ENCODE results near the gene PTGR2.
"Not testable (repeated sequence)": the region's sequence is repeated elsewhere in the genome, so short reads cannot be mapped to it uniquely, and the experiment has no call there.

The PTGR2 gene

DNA sequence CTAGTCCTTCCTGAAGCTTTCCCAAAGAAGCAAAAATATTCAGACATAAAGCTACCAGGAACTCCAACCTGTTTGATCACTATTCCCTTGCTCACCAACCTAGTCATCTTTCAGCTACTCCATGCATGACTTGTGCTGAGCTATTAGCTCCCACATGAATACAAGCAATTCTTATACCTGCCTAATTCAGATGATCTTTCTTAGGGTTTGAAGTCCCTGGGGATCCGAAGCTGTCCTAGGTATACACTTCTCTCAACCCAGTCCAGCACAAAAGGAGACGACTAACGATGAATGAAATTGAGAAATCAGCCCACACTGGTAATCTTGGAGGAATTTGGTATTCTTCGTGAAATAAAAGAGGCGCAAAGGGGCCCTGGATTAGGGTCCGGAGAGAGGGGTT lies 631 bp upstream of the PTGR2 start:
- TF ChIP-seq, protein P1, sequence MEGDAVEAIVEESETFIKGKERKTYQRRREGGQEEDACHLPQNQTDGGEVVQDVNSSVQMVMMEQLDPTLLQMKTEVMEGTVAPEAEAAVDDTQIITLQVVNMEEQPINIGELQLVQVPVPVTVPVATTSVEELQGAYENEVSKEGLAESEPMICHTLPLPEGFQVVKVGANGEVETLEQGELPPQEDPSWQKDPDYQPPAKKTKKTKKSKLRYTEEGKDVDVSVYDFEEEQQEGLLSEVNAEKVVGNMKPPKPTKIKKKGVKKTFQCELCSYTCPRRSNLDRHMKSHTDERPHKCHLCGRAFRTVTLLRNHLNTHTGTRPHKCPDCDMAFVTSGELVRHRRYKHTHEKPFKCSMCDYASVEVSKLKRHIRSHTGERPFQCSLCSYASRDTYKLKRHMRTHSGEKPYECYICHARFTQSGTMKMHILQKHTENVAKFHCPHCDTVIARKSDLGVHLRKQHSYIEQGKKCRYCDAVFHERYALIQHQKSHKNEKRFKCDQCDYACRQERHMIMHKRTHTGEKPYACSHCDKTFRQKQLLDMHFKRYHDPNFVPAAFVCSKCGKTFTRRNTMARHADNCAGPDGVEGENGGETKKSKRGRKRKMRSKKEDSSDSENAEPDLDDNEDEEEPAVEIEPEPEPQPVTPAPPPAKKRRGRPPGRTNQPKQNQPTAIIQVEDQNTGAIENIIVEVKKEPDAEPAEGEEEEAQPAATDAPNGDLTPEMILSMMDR (IDR thresholded peaks at IDR 0.05; ENCODE audit: extremely low read depth, missing control alignments) = no peak
- no peak for DNase-seq (ENCODE audit: low spot score)

DNA sequence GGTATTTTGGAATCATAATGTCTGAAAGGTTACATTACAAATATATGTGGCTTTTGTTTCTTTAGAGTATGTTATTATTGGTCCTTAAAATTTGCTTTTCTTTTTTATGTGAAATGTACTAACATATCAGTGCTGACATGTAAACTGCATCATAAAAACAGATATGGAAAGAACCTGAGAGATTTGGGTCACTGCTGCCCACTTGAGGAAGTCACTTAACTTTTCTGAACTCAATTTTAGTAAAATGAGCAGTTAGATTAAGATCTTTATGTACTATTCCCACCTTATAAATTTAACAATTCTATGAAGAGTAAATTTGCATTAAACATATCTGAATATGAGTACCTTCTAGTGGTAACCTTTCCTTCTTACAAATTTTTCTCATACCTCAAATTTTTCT lies 7.5 kb downstream of the PTGR2 start:
- DNase-seq (ENCODE audit: low spot score) = no peak
- TF ChIP-seq, protein P1 (IDR thresholded peaks at IDR 0.05; ENCODE audit: extremely low read depth, missing control alignments) = no peak

DNA sequence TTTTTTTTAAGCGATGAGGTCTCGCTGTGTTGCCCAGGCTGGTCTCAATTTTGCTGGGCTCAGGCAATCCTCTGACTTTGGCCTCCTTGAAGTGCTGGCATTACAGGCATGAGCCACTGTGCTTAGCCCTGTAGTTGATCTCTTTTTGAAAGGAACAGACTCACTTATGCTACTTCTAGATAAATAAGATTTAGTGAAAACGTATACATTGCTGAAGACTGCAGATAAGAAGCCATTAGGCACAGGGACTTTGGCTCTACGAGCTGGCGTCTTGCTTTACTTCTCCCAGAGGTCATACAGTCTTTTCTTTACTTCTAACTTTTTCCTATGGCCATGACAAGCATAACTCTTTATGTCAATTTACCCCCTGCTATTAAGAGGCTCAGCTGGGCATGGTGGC lies 9.4 kb downstream of the PTGR2 start:
- DNase-seq (ENCODE audit: low spot score) = no peak
- TF ChIP-seq, protein P1 (IDR thresholded peaks at IDR 0.05; ENCODE audit: extremely low read depth, missing control alignments) = no peak

DNA sequence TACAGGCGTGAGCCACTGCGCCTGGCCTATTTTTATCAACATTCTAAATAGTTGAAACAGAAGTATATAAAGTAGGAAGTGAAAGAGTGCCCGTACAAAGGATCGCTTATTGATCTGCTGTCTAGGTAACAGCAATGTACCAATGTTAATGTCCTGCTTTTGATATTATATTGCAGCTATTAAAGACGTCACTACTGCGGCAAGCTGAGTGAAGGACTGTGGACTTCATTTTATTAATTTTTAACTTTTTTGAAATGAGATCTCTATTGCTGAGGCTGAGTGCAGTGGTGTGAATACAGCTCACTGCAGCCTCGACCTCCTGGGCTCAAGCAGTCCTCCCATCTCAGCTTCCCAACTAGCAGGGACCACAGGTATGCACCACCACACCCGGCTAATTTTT lies 10.8 kb downstream of the PTGR2 start:
- TF ChIP-seq, protein P1 (IDR thresholded peaks at IDR 0.05; ENCODE audit: extremely low read depth, missing control alignments) = no peak
- no peak for DNase-seq (ENCODE audit: low spot score)

DNA sequence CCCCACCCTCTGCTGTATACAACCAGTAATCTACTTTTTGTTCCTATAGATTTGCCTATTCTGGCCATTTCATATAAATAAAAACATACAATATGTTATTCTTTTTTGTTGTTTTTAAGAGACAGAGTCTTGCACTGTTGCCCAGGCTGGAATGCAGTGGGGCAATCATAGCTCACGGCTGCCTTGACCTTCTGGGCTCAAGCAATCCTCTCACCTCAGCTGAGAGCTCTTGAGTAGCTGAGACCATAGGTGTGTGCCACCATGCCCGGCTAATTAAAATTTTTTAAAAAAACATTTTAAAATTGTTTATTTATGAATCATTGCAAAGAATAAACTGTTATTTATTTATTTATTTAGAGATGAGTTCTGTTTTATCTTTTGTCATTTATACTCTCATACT lies 11.6 kb downstream of the PTGR2 start:
- TF ChIP-seq, protein P1 (IDR thresholded peaks at IDR 0.05; ENCODE audit: extremely low read depth, missing control alignments) = no peak
- DNase-seq (ENCODE audit: low spot score) = no peak

DNA sequence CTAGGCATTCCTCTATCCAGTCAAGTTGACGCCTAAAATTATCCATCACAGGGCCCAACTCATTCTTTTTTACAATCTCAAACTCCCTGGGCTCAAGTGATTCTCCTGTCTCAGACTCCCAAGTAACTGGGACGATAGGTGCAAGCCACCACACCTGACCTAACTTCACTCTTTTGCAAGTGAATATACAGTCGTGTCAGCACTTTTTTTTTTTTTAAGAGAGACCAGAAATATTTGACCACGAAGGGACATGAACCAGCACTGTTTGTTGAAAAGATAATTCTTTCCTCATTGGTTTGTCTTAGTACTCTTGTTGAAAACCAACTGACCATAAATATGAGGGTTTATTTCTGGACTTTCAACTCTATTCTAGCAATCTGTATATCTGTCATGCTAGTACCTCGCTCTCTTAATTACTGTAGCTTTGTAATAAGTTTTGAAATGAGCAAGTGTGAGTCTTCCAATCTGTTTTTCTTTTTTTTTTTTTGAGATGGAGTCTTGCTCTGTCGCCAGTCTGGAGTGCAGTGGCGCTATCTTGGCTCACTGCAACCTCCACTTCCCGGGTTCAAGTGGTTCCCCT lies 14.0 kb downstream of the PTGR2 start:
- no peak for DNase-seq (ENCODE audit: low spot score)
- TF ChIP-seq, protein P1 (IDR thresholded peaks at IDR 0.05; ENCODE audit: extremely low read depth, missing control alignments) = no peak

DNA sequence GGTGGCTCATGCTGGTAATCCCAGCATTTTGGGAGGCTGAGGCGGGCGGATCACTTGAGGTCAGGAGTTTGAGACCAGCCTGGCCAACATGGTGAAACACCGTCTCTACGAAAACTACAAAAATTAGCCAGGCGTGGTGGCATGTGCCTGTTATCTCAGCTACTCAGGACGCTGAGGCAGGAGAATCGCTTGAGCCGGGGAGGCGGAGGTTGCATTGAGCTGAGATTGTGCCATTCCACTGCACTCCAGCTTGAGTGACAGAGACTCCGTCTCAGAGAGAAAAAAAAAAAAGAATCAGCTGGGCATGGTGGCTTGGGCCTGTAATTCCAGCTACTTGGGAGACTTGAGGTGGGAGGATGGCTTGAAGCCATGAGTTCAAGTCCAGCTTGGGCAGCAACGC lies 18.1 kb downstream of the PTGR2 start:
- not testable (repeated sequence) for DNase-seq (ENCODE audit: low spot score)

DNA sequence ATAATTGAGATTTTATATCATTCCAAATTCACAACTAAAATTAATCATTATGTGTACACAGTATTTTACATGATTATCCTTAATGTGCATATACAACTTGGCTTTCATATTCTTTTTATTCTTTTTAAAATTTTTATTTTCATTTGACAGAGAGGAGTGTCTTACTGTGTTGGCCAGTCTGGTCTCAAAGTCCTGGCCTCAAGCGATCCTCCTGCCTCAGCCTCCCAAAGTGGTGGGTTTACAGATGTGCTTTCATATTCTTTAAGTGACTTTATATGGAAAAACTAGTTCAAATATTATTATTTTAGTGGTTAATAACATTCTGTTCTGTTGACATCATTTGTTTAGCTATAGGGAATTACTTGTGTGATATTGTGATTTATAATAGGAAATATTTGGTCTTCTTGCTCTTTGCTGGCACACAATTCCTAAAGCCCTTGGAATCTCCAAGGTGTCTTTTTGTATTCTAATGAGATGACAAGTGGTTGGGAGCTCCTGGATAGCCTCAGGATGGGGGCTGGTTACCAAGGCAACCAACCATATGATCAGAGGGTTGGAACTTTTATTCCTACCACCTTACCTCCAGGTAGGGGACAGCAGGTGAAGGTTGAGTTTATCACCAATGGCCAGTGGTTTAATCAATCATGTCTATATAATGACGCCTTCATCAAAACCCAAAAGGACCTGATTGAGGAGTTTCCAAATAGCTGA lies 19.0 kb downstream of the PTGR2 start:
- TF ChIP-seq, protein P1 (IDR thresholded peaks at IDR 0.05; ENCODE audit: extremely low read depth, missing control alignments) = no peak
- no peak for DNase-seq (ENCODE audit: low spot score)
